Adrenal gland (tissue), 5 donors: ENCODE data around the gene GPD1.

ENCODE experiments used
- POLR2A ChIP-seq, 2 donors: fragments of 450-650 bp; IDR thresholded peaks; one replicate each; pipeline ENCODE4 v1.6.1; 2017; ENCODE audit warnings: antibody characterized with exemption in 2 of 2, mild to moderate bottlenecking in 2 of 2, moderate library complexity in 1 of 2
- TF ChIP-seq, protein P1 (sequence below), 6 experiments: fragments of 450-650 bp in 4 of 6; fragments of 200-600 bp in 2 of 6; sonication (generic) in 1 of 6; IDR thresholded peaks; 1 replicate in 5 of 6; 2 replicates in 1 of 6; pipeline versions ENCODE4 v1.5.1 to v1.8.0; 2016 to 2021; ENCODE audit warnings: antibody characterized with exemption in 6 of 6, mild to moderate bottlenecking in 2 of 6, moderate library complexity in 1 of 6
- donor health status: DM: no; HTN: no; CAD: no.

DNA sequence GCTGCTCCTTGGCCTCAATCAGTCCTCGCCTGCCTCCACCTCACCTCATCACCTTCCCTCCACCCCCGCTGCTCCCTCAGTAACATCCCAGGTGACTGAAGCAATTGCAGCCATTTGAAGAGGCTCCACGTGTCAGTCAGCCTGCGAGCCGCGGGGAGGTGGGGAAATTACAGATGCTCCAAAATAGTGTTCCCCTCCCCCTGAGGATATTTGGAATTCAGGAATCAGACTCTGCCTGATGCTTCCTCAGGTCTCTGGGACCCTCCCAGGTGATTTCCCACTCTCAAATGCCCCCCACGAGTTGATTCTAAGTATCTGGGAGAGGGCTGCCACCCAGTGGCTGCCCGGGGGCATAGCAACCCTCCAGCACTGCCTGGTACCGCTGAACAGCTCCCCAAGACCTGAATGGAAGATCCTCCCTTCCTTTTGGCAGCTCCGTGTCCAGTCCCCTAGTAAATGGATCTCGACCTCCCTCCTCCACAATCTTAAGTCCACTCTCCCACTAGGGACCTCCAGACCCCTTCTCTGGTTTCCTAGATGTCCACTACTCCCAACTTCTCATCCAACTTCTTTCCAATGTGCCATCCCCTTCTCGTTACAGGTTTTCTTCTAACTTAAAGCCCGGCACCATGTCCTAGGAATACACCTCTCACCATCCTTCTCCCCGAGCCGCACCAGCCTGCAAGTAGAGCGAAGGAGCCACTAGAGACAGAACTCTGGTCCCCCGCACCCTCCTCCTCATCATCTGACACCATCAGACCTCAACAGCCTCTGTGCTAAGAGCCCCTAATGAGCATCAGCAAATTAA lies 47.8 kb upstream of the GPD1 start:
- TF ChIP-seq, protein P1, sequence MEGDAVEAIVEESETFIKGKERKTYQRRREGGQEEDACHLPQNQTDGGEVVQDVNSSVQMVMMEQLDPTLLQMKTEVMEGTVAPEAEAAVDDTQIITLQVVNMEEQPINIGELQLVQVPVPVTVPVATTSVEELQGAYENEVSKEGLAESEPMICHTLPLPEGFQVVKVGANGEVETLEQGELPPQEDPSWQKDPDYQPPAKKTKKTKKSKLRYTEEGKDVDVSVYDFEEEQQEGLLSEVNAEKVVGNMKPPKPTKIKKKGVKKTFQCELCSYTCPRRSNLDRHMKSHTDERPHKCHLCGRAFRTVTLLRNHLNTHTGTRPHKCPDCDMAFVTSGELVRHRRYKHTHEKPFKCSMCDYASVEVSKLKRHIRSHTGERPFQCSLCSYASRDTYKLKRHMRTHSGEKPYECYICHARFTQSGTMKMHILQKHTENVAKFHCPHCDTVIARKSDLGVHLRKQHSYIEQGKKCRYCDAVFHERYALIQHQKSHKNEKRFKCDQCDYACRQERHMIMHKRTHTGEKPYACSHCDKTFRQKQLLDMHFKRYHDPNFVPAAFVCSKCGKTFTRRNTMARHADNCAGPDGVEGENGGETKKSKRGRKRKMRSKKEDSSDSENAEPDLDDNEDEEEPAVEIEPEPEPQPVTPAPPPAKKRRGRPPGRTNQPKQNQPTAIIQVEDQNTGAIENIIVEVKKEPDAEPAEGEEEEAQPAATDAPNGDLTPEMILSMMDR (IDR thresholded peaks at IDR 0.05), result peak; percentile 69 to 92 (median 86)
- TF ChIP-seq POLR2A (IDR thresholded peaks at IDR 0.05), result no peak
